PC-3 (cell line): ENCODE measurements around the gene SHROOM1.

Experiments used
- CTCF ChIP-seq: fragments of 300-600 bp; sonication (generic); conservative IDR thresholded peaks from 2 replicates; pipeline ENCODE4 v1.5.1; 2017; ENCODE audit warnings: antibody characterized with exemption, low read depth, mild to moderate bottlenecking, low read length
- EZH2 ChIP-seq: fragments of 300-600 bp; sonication (generic); IDR thresholded peaks from one replicate; pipeline ENCODE4 v1.6.1; 2017; ENCODE audit warnings: antibody characterized with exemption, mild to moderate bottlenecking, low read length; ENCODE audit not compliant: unreplicated experiment

GRCh38 chr5:132778856-132779255 is 51.6 kb downstream of the SHROOM1 start:
- TF ChIP-seq CTCF, result no peak
- TF ChIP-seq EZH2, result no peak
